GM21723 (cell line): ENCODE measurements around the gene CYB561D1.

Experiments used
- ATAC-seq: cut with Tn5 transposase; IDR thresholded peaks from one replicate; pipeline ENCODE4 v1.9.1; 2021; ENCODE audit warnings: mild to moderate bottlenecking, moderate library complexity; ENCODE audit not compliant: unreplicated experiment

The CYB561D1 gene

DNA sequence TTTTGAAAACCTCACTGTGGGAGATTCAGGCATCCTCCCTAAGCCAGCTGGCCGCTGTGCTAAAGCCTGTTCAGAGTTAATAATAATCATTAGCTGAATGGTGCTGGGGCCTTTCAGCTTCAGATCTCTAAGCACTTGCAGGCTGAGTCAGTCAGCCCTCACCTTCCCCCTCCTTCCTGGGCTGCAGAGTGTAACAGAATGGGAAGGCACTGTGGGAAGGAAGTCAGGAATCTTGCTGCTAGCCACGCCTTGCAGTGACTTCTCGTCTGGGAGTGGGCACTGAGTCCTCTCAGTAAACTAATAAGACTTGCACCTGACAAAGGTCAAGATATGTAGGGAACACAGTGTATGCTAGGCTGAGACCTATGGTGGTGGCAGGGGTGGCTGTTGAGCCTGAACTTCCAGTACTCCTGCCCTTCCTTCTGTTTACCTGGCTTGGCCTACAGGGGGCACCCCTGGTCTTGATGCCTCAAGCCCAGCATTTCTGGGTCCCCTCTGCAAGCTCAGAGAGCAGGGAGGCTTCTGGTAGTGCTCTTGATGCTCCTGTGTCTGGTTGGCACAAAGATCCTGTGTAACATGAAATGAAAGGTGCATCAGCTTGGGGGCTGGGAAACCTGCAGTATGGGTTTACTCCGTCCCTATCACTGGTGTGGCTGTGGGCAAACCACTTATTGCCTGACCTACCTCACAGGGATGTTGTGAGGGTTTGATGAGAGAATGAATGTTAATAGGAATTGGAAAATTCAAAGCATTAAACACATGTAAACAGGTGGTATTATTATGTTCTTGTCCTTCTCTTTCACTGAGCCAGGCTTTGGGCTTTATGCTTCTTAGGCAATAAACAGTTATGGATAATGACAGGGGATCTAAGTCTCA lies 6.0 kb downstream of the CYB561D1 start:
- no peak for ATAC-seq

DNA sequence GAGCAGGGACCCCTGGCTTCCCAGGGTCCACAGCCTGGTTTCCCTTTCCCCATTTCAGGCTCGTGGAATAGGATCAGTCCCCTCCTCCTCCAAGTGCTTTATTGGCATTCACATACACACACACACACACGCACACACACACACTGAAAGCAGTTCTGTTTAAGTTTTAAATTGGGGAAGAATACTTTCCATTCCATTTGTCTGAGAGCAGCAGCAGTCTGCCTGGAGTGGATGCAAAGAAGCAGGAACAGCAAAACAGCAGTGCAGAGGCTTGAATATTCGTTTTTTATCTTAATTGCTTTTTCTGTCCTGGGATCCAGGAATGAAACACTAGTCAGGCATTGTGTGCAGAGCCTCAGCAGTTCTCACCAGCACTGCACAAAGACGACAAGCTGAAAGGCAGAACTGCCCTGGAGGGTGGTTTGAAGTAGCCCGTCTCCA lies 7.1 kb downstream of the CYB561D1 start:
- ATAC-seq, result no peak

DNA sequence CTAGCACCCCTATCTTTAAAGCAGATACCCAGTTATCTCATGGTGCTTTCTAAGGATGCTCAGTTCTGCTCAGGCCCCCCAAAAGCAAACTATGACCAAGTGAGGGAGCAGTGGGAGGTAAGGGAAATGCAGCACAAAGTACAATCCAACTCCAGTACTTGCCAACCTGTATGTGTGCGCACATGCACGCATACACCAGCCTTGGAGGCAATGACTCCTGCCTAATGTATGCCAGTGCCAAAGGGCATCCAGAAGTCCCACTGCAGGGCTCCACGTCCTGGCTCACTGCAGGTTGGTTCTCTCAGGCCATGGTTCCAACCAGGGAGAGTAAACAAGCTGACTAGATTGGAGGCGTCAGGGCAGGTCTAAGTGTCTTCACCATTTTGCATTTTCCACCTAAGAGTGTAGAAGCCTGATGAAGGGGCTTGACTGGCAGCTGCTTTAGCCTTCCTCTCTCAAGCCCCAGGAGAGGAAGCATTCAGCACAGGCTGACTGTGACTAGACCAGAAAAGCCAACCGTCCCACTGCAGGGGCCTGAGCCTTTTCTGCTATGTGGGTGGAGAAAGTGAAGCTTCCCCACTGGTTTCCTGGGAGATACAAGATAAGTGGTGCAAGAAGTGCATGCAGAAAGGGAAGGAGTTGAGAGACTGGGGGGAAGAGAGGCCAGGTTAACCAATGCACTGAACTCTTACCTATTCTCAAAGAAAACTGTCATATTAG lies 7.9 kb downstream of the CYB561D1 start:
- ATAC-seq, result no peak

DNA sequence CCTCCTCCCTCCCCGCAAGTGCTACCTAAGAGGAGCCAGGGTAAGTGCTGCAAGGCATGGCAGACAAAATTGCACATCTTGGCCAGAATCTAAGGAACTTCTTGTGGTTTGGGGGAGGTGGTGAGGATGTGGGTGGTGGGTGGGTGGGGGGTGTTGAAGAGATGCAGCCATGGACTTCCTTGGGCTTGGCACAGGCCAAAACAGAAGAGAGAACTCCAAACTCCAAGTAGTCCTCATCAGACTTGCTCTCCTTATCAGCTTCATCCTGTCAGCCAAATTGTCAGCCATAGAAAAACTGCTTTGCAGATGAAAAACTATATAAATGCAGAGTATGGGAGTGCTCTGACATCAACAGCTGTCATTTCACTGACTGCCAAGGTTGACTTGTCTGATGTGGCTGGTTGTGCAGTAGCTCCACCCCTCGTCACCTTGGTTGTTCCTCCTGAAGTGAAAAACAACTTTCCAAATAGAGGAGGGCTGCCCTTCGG lies 8.5 kb downstream of the CYB561D1 start:
- no peak for ATAC-seq

DNA sequence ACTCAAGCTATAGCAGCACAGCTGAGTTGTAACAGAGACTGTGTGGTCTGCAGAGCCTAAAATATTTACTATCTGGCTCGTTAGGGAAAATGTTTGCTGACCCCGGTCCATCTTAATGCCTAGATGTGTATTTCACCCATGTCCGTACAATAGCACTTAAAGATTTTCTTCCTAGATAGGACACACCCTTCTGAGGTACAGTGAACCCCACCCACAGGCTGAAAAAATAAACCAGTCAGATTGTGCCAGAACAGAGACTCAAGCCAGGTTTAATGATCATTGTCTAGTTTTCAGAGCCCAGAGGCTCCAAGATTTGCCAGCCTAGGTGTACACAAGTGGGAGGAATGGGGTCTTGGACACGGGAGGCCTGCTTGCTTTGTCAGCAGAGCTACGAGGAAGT lies 10.0 kb downstream of the CYB561D1 start:
- ATAC-seq, result no peak

DNA sequence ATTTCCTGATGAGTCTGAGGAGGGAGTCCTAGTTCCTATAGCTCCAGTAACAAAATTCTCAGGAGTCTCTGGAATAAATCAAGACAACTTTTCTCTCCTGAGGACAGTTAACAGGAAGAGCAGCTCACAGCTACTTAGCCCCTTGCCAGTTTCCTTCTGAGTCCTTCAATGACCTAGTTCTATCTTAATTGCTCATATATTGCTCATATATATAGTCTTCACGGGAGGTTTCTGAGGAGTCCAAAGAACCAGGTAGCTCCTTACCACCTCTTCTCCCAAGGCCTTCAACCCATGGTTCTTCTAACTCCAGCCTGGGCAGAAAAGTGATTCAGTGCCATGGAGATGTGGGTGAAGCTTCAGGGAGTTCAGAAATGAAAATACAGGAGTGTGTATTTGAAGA lies 11.1 kb downstream of the CYB561D1 start:
- ATAC-seq, result no peak

DNA sequence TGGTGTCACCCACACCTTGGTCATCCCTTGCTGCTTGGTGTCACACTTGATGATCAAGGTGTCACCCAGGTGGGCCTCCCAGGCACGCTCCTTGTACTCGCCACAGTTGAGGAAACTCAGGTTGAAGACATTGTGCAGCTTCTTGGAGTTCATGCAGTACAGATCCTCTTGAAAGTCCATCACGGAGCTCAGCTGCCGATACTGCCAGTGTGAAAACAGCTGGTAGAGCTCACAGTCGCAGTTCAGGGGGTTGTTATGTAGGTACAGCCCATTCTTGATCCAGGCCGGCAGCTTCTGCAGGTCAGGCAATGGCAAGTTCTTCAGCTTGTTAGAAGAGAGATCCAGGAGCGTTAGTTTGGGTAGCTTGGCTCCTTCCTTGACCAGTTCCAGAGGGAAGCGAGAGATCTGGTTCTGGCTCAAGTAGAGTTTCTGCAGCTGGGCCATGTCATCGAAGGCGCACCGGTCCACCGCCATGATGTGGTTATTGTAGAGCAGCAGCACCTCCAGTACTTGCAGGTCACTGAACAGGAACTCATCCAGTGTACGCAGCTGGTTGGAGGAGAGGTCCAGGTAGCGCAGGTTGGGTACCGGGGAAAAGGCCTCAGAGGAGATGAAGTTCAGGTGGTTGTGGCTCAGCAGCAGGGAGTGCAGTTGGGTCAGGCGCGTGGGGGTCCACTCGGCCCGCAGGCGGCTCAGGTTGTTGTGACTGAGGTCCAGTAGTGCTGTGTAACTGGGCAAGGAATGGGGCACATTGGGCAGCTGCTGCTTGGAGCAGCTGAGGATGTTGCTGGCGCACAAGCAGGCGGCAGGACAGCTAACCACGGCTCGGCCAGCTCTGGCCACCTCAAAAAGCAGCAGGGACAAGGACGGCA lies 14.3 kb downstream of the CYB561D1 start:
- ATAC-seq, result no peak

DNA sequence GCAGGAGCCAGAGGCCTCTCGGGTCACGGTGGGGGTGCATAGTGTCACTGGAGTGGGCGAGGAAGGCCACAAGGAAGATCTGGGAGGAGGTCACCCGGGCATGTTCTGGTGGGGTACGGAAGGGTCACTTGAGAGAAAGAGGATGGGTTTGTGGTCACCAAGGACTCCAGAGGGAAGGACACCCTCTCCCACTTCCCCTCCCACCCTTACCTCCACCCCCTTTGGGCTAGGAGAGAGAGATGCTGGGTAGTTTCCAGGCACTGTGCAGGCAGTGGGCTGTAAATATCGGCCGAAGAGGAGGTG lies 14.9 kb downstream of the CYB561D1 start:
- ATAC-seq, result no peak

DNA sequence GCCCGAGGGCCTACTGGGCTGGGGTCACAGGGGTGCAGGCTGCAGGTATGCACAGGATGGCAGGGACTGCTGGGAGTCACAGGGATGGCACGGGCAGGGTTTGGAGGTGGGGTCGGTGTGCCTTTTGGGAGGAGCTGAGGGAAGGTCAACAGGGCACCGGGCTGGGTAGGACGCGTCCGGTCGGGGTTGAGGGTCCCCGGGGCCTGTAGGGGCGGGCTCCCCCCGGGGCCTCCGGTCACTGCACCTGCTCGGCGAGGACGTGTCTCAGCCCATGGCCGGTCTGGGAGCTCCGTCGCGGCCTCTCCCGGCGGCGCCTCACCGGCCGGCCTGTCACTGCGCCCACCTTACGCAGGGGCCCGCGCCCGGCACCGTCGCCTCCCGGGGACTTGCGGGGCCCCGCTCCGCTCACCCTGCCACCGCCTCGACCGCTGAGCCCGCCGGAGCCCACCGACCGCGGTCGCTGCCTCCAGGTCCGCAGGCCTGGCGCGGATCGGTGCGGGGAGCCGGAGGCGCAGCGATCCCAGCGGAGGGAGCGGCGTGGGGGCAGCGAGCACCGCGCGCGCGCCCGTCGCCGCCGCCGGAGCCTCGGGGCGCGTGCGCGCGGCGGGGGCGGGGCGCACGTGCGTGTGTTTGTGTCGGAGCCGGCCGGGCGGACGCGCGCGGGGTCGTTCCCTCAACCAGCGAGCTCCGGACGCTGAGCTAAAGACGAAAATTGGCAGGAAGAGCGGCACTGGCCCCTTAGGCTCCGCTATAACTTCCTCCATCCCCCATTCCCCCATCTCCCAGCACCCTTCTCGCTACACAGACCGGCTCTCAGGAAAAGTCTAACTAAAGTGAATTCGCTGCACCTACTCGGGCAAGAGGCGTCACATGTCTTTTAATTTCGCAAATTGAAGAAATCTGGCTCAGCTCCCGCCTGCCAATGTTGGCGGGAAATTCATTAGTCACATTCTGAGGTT lies 15.6 kb downstream of the CYB561D1 start, which contains the start of gene AMIGO1:
TSS of gene AMIGO1 (minus strand) at position 552 of the 959 bp plus-strand sequence. CDS start 815 bp downstream, outside the sequence.
- peak; percentile 60 for ATAC-seq

DNA sequence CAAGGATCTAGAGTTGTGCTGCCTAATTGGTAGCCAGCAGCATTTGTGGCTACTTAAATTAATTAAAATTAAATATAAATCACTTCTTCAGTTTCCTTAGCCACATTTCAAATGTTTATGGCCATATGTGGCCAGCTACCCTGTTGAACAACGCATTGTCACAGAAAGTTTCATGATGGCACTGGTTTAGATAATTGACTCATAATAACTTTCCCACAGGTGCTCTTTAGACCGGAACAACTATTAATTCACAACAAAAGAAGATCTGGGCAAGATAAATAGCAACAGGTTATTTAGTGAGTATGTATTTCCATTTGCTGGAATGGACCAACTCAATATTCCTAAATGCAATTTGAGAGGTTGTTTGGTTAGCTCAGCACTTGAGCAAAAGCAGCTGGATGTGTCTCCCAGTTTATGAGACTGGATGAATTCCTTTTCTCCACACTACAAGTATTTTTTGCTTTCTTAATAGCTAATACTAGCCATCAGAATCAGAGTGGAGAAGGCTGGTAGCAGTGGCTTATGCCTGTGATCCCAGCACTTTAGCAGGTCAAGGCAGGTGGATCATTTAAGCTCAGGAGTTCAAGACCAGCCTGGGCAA lies 19.3 kb downstream of the CYB561D1 start:
- ATAC-seq, result no peak

DNA sequence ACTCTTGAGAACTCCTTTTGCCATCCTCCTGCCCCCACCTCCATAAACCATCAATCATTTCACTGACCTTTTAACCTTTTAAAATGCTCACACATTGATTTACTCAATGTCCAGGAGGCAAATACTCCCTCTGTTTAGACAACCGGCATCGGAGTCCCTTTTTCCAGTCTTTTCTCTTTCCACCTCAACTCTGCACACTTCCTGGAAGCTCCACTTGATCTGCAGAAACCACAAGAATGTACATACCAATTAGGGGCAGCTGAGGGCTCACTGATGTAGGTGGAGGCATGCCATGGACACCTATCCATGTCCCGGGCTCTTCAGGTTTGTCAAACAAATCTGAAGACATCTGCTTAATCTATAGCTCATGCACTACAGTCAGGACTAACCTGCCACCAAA lies 21.0 kb downstream of the CYB561D1 start:
- ATAC-seq, result no peak

DNA sequence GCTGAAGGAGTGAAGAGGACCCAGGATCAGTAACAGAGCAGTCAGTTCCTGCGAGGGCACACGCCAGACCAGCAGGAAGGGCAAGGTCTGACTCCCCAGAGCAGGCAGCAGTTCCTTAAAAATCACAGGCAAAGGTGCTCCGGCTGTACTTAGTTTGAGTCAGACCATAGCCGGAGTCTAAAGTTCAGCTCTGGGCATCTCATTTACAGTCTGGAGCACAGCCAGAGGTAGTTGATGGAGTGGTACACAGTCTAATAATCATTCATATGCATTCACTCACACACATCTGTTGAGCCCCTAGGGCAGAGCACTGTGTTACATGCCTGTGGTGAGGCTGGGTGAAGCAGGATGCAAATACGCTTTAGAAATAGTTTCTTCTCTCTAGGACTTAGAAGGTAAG lies 23.0 kb downstream of the CYB561D1 start:
- ATAC-seq, result no peak

DNA sequence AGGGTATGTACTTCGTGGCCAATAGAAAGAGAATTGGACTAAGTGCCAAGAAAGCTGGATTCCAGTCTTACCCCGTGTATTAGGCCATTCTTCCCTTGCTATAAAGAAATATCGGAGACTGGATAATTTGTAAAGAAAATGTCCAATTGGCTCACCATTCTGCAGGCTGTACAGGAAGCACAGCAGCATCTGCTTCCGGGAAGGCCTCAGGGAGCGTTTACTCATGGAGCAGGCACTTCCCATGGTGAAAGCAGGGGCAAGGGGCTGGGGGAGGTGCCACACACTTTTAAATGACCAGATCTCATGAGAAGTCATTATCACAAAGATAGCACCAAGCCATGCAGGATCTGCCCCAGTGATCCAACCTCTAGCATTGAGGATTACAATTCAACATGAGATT lies 23.4 kb downstream of the CYB561D1 start:
- no peak for ATAC-seq

DNA sequence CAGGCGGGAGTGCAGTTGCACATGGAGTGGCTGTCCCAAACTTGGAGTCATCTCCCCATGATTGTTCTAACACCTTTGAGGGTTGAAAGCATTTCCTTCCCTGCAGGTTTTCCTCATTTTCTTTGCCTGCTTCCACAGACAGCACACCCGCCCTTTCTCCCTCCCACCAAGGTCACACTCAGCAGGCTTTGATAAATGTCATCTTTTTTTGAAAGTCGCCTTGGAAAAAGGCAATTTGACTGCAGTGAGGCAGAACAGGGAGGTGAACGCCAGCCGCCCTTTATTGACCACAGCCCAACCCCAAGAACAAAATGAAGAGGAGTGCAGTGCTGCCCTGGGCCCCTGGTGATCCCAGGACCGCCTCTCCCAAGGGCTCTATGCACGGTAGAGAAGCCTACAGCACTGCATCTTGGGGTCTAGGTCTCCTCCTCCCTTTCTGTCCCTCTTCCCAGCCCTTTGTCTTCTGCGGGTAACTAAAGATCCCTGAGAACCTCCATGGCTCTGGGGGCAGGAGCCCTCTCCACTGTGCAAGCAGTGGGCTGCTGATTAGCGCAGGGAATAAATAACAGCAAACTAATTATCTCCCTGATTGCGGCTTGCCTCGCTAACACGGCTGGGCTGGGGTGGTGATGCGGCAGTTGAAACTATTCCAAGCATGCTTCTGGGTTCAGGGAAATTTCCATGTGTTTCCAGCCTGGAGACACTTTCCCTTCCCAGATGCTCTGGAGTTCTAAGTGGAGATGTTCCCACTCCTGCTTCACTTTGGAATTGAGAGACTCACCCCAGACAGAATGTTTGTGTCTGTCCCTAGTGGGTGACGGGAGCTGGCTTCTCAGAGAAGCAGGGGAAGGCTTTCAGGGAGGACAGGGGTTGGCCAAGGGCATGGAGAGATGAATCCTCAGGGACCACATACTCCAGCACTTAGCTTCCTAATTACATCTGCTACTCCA lies 27.4 kb downstream of the CYB561D1 start:
- ATAC-seq, result no peak

DNA sequence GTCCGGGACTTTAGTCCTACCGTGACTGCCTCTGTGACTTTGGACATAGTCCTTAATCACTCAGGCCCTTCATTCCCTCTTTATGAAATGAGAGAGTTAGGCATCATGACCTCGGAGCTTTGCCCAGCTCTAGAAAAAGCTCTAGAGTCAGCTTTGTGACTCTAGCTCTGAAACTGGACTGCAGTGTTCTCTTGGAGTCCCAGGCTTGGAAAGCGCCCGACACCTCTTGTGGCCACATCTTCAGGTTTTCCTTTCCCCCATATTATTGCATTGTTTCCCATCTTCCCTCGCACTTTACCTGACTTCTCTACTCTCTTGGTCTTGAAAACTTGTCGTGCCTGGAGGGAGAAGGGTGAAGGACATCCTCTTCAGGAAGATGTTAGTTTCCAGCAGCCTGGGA lies 28.1 kb downstream of the CYB561D1 start:
- ATAC-seq, result no peak

DNA sequence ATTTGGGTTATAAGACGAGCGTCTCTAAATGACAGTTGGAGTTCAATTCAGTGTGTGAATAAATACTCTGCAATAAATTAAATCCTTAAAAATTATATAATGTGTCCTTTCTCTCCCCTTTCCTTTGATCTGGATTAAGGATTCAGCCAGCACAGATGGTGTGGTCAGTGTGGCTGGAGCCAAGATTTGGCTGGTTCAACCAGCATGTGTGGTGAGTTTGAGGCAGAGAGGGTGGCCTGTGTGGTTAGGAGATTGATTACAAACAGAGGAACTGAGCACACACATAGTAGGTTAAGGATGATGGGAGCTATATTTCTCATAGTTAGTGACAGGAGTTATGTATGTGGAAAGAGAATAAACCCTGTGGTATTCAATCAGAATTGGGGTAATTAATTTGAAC lies 29.8 kb downstream of the CYB561D1 start:
- no peak for ATAC-seq

DNA sequence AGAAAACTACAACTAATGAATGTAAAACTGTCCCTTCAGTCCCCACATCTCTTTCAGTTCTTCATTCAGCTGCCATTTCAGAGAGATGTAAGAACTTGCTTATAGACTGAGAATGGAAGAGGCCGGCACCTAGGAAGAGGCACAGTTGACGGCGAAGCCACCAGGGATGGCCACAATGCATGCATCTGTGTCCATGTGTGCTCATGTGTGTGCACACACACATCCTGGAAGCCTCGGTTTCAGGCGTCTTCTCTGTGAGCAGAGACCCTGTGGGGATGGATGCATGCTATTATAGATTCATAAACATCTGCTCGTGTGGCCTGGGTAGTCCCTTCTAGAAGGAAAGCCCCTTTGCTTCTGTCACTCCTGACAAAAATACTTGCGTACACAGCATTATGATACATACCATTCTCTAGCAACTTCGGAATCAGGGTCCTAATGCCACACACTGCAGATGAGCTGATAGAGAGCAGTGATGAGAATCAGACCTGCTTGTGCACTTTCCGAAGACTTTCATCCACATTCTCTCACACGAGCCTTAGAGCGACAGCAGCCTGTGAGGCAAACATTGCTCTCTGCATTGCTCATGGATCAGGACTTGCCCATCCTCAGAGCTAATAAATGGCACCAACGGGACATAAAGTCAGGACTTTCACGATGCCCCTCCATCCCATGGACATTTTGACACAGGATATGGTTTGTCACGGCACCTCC lies 33.4 kb downstream of the CYB561D1 start:
- ATAC-seq, result peak; percentile 61
